Suppressor macrophage treated with lipopolysaccharide for 4 hours (primary cell): Measurements from ENCODE around the gene BTD.
"Not testable (repeated sequence)": the region's sequence is repeated elsewhere in the genome, so short reads cannot be mapped to it uniquely, and the experiment has no call there.

ENCODE experiments used
- DNase-seq: peaks from one replicate; pipeline ENCODE4 v3.0.0-alpha.2; 2020

The BTD gene

DNA sequence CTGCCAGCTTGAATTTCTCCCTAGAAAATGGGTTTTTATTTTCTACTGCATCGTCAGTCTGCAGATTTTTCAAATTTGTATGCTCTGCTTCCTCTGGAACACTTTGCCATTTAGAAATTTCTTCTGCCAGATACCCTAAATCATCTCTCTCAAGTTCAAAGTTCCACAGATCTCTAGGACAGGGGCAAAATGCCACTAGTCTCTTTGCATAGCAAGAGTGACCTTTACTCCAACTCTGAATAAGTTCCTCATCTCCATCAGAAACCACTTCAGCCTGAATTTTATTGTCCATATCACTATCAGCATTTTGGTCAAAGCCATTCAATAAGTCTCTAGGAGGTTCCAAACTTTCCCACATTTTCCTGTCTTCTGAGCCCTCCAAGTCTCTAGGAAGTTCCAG lies 3.0 kb downstream of the BTD start:
- DNase-seq, result not testable (repeated sequence)

DNA sequence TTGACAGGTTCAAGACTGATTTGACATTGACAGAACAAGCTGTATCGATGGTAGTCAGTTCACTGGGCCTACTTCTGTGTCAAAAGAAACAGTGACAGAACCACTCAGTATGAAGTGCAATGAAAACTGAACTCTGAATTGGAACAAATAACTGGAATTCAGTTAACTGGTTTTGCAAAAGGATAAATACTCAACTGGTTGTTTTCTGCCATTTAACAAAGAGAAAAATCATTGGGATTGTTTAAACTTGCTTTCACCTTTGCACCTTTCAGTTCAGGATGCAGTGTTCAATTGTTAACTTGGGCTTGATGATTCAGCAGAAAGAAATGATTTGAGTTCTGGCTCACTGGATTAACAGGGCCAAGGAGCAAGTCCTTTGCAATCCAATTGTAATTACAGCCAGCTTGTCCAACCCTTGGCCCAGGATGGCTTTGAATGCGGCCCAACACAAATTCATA lies 4.9 kb downstream of the BTD start:
- DNase-seq, result no peak

DNA sequence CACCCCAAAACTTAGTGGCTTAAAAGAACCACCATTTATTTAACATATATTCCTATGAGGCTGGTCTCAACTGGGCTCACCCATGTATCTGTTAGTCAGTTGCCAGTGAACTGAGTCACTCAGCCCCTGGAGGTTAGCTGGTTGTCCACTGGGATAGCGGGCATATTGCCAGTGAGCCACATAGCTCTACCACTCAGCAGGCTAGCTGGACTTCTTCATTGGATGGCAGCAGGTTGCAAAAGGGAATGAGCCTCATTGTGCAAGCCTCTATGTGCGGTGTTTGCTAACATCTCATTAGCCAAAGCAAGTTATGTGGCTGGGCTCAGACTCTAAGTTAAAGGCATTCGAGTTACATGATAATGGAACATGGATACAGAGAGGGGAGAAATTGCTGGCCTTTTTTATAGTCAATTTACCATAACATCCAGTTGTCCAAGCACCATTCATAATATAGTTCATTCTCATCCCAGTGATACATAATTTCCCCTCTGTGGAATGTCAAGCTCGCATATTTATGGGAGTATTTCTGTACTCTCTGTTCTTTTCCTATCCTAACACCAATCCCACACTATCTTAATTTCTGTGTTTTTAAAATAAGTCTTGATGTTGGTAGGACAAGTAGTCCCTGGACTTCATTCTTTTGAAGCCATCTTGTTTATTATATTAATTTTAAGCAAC lies 8.7 kb downstream of the BTD start:
- peak; percentile 38 for DNase-seq

DNA sequence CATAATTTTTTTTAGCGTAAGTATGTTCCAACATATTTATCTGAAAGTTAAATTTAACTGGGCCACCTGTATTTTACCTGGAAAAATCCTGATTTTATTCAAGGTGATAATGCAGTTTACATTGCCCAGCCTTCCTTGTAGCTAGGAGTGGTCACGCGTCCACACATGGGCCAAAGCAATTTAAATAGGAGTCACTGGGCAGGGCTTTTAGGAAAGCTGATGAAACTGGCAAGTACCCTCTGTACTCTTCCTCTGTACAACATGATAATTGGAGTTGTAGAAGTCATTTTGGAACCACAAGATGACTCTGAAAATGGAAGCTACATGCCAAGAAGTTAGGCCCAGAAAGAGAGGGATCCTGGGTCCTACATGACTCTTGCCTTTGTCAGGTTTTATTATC lies 9.5 kb downstream of the BTD start:
- no peak for DNase-seq

DNA sequence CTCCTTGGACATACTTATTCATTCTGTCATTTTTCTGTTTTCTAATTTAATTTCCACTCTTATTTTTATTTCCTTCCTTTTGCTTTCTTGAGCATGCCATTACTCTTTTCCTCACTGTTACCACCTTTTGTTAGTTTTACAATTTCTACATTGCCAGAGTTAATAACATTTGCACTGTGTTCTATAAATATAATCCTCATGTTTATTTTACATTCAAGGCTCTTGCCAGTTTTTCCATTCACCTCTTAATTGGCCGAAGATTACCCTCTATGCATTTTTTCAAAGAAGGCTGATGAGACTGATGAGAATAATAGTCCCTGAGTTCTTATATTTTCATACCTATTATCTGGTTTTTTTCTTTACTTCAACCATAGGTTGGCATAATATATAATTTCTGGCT lies 10.5 kb downstream of the BTD start:
- DNase-seq, result no peak

DNA sequence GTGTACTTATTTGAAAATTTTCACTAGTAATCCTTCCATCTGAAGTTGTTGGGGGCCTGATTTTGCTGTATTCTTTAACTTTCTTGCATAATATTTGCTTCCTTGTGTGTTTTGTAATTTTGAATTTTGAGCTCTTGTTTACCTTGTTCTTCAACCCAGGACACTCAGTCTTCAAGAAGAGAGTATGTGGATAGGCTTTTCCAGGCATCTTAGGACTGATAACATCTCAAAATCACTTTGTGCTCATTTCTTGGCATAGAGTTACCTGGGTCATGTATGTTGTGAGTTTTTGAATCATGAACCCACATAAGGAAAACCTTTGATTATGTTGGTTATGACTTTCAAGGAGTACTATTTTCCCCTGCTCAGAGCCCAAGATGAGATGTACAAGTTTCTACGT lies 13.4 kb downstream of the BTD start:
- no peak for DNase-seq

DNA sequence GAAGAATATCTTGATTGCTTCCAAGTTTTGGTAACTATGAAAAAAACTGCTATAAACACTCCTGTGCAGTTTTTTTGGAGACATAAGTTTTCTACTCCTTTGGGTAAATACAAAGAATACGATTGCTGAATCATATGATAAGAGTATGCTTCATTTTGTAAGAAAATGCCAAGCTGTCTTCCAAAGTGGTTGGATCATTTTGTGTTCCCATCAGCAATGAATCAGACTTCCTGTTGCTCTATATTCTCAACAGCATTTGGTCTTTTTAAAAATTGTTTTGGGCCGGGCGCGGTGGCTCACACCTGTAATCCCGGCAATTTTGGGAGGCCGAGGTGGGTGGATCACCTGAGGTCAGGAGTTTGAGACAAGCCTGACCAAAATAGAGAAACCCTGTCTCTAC lies 14.5 kb downstream of the BTD start:
- no peak for DNase-seq

DNA sequence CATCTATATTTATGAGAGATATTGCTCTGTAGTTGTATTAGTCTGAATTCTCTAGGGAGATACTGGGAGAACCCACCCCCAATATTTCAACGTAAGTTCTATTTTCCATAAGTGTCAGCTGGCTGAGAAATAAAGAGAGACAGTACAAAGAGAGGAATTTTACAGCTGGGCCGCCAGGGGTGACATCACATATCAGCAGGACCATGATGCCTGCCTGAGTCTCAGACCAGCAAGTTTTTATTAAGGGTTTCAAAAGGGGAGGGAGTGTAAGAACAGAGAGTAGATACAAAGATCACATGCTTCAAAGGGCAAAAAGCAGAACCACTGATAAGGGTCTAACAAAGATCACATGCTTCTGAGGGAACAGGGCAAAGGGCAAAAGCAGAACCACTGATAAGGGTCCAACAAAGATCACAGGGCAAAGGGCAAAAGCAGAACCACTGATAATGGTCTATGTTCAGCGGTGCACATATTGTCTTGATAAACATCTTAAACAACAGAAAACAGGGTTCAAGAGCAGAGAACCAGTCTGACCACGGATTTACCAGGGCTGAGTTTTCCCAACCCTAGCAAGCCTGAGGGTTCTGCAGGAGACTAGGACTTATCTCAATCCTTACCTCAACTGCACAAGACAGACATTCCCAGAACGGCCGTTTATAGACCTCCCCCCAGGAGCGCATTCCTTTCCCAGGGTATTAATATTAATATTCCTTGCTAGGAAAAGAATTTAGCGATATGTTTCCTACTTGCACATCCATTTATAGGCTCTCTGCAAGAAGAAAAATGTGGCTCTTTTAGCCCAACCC lies 18.3 kb downstream of the BTD start:
- DNase-seq, result not testable (repeated sequence)

DNA sequence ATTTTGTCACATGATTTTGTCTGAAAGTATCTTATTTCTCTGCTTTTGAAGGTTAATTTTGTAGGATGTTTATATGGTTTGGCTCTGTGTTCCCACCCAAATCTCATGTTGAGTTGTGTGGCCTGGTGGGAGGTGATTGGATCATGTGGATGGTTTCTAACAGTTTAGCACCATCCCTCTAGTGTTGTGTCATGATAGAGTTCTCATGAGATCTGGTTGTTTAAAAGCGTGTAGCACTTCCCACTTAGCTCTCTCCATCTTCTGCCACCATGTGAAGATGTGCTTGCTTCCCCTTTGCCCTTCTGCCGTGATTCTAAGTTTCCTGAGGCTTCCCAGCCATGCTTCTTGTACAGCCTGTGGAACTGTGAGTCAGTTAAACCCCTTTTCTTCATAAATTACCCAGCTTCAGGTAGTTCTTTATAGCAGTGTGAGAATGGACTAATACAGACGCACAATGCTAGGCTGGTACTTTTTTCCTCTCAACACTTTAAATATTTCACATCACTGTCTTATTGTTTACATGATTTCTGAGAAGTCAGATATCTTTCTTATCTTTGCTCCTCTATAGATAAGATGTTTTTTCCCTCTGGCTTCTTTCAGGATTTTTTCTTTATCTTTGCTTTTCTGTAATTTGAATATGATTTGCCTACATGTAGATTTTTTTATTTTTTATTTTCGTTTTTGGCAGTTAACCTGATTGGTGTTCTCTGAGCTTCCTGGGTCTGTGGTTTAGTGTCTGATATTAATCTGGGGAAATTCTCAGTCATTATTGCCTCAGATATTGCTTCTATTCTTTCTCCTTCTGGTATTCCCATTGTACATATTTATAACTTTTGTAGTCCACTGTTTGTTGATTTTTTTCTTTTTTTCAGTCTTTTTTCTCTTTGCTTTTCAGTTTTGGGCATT lies 22.2 kb downstream of the BTD start:
- DNase-seq, result no peak

DNA sequence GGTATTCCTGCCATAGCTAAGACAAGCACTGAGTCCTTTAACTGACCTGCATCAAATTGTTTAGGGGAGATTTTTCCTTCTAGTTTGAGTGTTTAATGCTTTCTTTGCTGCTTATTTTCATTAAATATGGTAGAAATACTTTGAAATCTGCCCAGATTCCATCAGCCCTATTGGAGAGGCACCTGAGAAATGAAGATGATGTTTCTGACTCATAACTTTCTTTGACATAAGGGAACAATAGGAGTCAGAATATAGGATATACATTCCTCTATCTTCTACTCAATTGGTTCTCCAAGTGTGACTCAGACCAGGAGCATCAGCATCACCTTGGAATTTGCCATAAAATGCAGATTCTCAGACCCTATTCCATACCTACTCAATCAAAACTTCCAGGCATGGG lies 27.4 kb downstream of the BTD start:
- no peak for DNase-seq

DNA sequence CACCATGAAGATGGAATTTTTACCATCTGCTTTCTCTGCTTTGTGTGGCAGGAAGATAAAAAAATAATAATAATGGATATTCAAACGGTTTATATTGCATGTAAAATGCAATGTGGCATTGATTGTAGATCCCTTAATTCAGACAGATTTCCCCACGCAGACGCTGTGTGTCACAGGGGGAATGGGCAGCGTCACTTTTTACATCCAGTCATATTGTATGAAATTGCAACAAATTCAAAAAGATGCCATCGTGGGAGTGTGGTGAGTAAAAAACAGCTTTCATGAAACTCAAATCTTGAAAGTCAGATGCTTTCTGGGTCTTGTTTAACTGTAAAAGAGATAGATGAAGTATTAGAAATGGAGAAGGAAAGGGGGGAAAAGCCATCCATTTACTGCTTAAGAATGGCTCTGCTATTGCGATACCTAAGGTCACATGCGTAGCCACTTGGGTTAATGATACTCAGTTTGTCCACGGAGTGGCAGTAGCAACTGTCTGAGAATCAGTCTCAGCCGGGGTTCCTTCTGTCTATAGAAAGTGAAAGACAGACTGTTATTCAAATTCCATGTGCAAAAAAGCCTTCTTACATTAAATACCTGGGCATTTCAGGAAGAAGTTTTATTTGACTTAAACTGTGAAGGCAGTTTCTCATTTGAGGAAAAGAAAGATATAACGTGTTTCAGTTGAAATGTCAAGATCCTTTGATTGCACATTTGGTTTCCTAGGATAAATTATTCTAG lies 28.5 kb downstream of the BTD start:
- DNase-seq, result peak; percentile 90

DNA sequence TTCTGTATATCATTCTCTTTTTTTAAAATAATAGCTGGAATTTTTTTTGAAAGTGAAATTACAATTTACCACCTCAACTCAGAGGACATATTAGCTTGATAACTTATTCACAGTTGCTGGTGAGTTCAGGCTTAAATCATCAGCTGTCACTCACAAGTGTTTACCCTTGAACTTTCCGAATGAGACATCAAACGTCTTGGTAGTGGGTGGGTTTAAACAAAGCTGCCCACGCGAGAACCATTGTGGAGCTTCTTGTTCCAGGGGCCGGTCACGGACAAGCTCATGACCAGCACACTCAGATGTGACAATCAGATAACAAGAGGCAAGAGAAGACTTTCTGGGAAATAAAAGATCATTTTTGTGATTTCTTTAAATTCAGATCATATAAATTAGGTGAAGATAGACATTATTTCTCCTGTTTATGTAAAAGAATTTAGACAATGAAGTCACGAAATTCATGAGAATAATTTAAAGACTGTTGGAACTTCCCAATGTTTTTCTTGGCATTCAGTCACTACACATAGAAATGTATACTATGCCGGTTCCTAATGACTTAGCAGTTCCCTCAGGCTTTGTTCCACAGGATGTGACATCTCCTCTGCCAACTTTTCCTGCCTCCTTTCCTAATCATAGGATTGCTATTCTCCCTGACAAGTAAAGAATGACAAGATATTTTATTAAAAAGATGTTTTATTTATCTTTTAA lies 29.3 kb downstream of the BTD start:
- peak; percentile 68 for DNase-seq

DNA sequence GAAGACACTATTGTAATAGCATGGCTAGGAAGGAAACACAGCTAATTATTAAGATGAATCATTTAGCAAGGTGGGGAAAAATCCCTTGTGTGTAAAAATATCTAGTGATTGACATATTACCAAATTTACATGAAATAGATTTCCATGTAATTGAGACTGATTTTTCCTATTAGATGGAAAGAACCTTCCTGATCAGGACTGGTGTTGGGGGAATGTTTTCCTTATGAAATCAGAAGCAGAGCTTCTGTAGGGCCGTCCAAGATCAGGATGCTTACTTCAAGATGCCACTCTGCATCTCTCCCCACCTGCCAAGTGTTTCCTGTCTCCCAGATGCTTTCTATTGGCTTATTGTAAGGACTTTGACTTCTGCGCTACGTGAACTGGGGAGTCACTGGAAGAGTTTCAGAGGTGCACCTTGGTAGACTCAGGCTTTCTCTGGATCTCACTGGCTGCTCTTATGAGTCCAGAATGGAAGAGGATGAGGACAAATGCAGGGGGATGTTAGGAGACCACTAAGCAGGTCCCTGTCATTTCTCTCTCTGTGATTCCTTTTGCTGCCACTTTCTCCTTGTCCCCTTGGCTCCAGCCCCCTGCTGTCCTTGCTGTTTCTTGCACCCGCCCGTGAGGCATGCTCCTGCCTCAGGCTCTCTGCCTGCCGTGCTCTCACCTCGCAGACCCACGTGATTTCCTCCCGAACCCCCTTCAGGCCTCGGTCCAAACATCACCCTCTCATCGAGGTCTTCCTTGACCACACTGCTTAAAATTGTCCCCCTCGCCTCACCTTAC lies 30.1 kb downstream of the BTD start:
- no peak for DNase-seq

DNA sequence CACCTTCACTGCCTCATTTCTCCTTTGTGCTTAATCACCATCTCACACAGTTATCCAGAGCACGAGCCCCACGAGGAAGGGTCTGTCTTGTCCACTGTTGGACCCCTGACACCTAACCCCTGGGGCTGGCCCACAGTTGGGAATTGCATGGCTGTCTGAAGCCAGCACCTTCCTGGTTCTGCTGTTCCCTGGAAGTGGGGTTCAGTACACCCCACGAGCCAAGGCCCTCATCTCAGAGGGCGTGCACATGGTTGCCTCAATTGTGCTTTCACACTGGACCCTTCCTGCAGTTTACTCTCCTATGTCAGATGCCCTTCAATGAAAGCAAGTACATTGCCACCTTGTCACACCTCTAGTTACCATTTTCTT lies 30.7 kb downstream of the BTD start:
- DNase-seq, result no peak

DNA sequence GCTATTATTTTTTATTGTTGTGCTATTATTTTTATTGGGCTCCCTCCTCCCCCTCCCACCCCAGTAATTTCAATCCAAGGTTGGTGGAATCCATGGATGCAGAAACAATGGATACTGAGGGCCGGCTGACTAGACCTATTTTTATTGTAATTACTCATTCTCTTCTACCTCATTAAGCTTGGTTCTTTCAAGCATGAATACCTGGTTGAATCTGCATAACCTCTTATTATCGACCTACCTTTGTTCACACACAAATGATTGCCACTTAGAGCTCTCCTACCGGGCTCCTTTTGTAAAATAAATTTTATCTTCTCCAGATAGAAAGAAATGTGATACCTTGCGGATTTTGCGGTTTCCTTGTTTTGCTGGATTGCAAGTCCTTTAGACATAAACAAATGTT lies 31.6 kb downstream of the BTD start:
- DNase-seq, result no peak

DNA sequence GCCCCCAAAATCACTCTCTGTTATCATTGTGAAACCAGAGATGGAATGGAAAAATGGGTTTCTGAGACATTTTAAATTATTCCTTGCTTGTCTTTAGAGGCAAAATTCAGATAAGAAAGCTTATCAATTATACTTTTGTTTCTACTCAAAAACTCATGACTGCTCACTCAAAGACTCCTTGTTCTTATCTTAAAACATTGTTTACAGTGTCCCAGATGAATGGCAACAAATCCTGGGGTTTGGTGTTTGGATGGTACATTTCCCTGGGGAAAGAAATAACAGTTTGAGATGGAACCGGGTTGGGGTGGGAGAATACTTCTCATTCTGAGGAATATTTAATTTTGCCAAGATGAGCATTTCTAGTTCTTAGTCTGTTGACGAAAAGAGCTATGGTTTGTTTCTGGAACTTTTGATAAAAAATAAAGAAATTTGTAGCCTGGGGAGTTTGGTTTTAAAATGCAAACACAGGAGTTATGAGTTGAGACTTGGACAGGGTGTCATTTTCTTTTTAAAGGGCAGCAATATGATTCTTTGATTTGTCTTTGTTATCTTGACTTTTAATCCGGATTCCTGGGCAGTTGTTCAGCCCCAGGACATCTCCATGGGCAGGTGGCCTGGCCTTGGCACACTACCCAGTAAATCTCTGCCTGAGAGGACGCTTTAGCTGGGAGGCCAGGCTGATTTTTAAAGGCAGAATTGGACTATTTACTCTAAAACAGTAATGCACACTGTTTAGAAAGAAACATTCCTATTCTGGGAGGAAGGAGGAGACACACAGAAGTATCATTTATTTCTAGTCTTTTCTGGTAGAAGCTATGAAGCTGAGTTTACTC lies 32.4 kb downstream of the BTD start:
- no peak for DNase-seq

DNA sequence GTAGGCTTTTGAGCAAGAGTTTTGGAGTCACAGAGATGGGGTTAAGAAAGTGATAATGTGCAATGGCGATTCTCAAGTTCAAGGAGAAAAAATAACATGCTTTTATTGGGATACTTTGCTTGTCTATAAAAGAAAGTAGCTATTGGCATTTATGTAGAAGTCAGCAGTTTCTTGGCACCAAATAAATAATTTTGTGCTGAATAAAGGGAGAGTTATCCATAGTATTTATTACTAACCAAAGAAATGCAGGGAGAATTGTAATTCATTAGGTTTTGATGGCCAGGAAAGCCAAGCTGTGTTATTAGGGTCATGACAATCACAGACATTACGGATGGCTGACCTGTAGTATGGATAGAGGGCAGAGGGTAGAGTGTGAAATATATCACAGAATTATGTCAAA lies 33.1 kb downstream of the BTD start:
- no peak for DNase-seq

DNA sequence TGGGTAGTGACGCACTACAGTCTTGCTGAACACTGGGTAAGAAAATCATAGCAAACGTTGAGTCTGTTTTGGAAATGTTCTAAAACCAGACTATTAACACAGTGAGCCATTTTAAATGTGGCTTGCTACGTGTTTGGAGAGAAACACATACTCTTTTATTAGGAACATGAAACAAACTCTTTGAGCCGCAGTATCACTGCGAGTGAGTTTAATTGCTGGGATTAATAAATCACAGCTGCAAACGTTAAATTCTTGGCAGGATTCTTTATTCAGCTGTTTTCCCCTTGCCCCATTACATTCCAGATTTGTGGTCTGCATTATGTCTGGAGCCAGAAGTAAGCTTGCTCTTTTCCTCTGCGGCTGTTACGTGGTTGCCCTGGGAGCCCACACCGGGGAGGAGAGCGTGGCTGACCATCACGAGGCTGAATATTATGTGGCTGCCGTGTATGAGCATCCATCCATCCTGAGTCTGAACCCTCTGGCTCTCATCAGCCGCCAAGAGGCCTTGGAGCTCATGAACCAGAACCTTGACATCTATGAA lies 33.6 kb downstream of the BTD start:
- DNase-seq, result no peak

DNA sequence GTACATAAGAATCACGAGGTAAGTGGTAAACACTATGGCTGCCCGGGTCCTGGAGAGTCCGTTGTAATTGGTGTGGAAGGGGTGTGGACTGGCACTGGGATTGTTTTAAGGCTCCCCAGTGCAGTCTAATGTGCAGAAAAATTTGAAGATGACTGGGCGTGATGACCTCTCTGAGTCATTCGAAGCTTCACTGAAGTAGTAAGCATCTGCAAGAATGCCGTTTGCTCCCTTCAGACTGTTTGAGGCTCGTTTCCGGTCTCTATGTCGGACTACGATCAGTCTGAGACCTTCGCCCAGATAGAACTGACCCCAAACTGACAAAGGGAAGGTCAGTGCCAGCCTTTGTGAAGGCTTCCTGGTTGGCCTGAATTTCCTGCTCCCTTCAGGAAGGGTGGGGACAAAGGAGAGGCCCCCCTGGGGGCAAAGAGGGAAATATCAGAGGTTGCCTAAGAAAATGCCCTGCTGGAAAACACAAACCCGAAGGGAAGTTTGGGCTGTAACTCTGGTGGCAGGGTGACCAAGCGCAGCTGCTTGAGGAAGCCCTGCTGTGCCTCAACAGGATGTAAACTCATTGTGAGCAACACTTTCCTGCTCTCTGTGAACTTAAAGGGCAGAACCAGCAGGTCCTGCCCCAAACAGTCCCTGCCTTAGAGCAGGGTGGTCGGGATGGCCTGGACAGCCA lies 34.6 kb downstream of the BTD start:
- DNase-seq, result peak; percentile 77
